Esophagus squamous epithelium (tissue), 5 donors: ENCODE data around the gene CNKSR3. TPM values are rescaled to one million over a fixed set of nuclear protein-coding genes. Genes with fewer than 3 reads are reported as not detected.

Experiments
- DNase-seq: peaks from one replicate; lab custom pipeline; 2025; lab: John Stamatoyannopoulos, UW
- H3K27ac ChIP-seq, 4 donors: fragments of 200-600 bp; sonication (generic); one replicate each; pipeline ENCODE4 v1.5.1; 2016 to 2019; ENCODE audit warnings: mild to moderate bottlenecking in 1 of 4
- H3K27me3 ChIP-seq, 4 donors: fragments of 200-600 bp; sonication (generic); 1 replicate in 3 of 4; 2 replicates in 1 of 4; pipeline versions ENCODE4 v1.5.1 to v1.6.0; 2017 to 2021; ENCODE audit warnings: antibody characterized with exemption in 1 of 4
- H3K36me3 ChIP-seq, 3 donors: fragments of 200-600 bp; sonication (generic); one replicate each; pipeline ENCODE4 v1.5.1; 2016 to 2019
- H3K4me1 ChIP-seq, 3 donors: fragments of 200-600 bp; sonication (generic); one replicate each; pipeline ENCODE4 v1.5.1; 2017 to 2019
- H3K4me3 ChIP-seq, 4 donors: fragments of 200-600 bp; sonication (generic); 1 replicate in 3 of 4; 2 replicates in 1 of 4; pipeline ENCODE4 v1.5.1; 2016 to 2019; ENCODE audit warnings: mild to moderate bottlenecking in 2 of 4, moderate library complexity in 1 of 4
- H3K9me3 ChIP-seq, 3 donors: fragments of 200-600 bp; sonication (generic); one replicate each; pipeline ENCODE4 v1.5.1; 2016 to 2019
- CTCF ChIP-seq, 6 experiments: fragments of 450-650 bp in 4 of 6; fragments of 200-600 bp in 2 of 6; sonication (generic) in 2 of 6; IDR thresholded peaks; one replicate each; pipeline ENCODE4 v1.5.1; 2016 to 2019; ENCODE audit warnings: antibody characterized with exemption in 6 of 6, mild to moderate bottlenecking in 4 of 6, moderate library complexity in 4 of 6
- POLR2A ChIP-seq, 4 donors: fragments of 450-650 bp; IDR thresholded peaks; one replicate each; pipeline ENCODE4 v1.6.1; 2017; ENCODE audit warnings: antibody characterized with exemption in 4 of 4, mild to moderate bottlenecking in 4 of 4, moderate library complexity in 3 of 4
- WGBS, 2 donors: methylation state at CpG; one replicate each; pipeline ENCODE4 v1.1.5; 2018; 5-methylcytosine and 5-hydroxymethylcytosine counted together
- intact Hi-C: fragments of 100-400 bp; cut with DNase I; formaldehyde crosslinking; loops from one replicate; pipeline ENCODE4 v1.15.0; 2022
- small RNA-seq, 4 donors: library from RNA; depleted of rRNA; stranded (forward); fragments of <200 nt; gene quantifications; one replicate each; pipeline ENCODE3, GENCODE V24; 2016
- total RNA-seq, 4 donors: library from RNA; depleted of rRNA; stranded (reverse); fragments of >200 nt; gene quantifications; one replicate each; pipeline ENCODE4 v1.1.0, GENCODE V29; 2016
- donor health status: DM: yes; HTN: yes; CAD: no.

The CNKSR3 gene
- total RNA-seq, 4 donors from 2014 or later = 10.2 to 18.8 (median 13.8) TPM

- Histone ChIP-seq H3K9me3 (no peaks in the 10 kb centered on the region), H3K4me3 (no peak overlapping the region), H3K36me3 (no peaks in the 10 kb centered on the region), H3K27me3 (no peaks in the 10 kb centered on the region), H3K27ac (peak overlapping the region in 1 of 4 donors; percentile 84), H3K4me1 (peaks cover 4 to 34% (median 13%) of the 10 kb centered on the region in 3 donors)
- intact Hi-C loops = no loop called here
- TF ChIP-seq CTCF (IDR thresholded peaks at IDR 0.05) (no peak), POLR2A (IDR thresholded peaks at IDR 0.05) (no peak)
- 27 to 49% methylated on average over 5 of the region's 5 CpGs for WGBS, 2 donors
- DNase-seq = no peak
Observed at GRCh38 chr6:154341871-154342270, 168.6 kb downstream of the CNKSR3 start.

GRCh38 chr6:154341336-154341735 is 169.1 kb downstream of the CNKSR3 start:
- intact Hi-C loops = no loop called here
- Histone ChIP-seq H3K27ac (no peak overlapping the region), H3K9me3 (no peaks in the 10 kb centered on the region), H3K36me3 (no peaks in the 10 kb centered on the region), H3K4me3 (no peak overlapping the region), H3K4me1 (peaks cover 4 to 34% (median 13%) of the 10 kb centered on the region in 3 donors), H3K27me3 (no peaks in the 10 kb centered on the region)
- TF ChIP-seq CTCF (IDR thresholded peaks at IDR 0.05) (no peak), POLR2A (IDR thresholded peaks at IDR 0.05) (no peak)
- no peak for DNase-seq
- WGBS, 2 donors = 52 to 58% methylated on average over 4 of the region's 4 CpGs

Small RNA genes within 50 kb of the gene (small RNA-seq; reads per million reads assigned to genes)
- 0 reads per million in 4 donors for gene AL357075.2

Other genes with a start within 250 kb of the CNKSR3 start
- 1 to 10 TPM; 1.8 to 8.1 (median 3.5) TPM for gene IPCEF1, start 153.9 kb downstream of the CNKSR3 start, total RNA-seq
- gene SCAF8, start 222.7 kb upstream of the CNKSR3 start, total RNA-seq = 10 to 100 TPM; 14.8 to 31.3 (median 20.5) TPM